Measurements from ENCODE around the gene SUPT3H.

SUPT3H gene

DNA sequence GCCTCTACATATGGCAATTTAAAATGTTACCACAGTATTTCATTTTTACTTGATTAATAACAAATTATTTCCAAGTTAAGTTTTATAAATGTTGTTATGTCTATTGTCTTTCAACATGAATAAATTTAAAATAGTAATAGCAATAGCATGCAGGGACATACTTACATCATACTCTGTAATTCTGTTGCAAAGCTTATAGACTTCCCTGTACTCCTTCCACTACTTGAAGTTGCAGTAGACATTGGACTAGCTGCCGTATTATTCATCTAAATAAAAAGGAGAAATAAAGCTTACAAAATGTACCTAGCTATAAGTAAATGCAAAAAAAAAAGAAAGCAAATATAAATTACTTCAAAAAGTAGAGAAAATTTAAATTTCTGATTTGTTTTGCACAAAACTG is 12.7 kb downstream of the SUPT3H start:
- no peak for DNase-seq (ENCODE audit: extremely low read depth, low read depth)
- TF ChIP-seq, protein P1, sequence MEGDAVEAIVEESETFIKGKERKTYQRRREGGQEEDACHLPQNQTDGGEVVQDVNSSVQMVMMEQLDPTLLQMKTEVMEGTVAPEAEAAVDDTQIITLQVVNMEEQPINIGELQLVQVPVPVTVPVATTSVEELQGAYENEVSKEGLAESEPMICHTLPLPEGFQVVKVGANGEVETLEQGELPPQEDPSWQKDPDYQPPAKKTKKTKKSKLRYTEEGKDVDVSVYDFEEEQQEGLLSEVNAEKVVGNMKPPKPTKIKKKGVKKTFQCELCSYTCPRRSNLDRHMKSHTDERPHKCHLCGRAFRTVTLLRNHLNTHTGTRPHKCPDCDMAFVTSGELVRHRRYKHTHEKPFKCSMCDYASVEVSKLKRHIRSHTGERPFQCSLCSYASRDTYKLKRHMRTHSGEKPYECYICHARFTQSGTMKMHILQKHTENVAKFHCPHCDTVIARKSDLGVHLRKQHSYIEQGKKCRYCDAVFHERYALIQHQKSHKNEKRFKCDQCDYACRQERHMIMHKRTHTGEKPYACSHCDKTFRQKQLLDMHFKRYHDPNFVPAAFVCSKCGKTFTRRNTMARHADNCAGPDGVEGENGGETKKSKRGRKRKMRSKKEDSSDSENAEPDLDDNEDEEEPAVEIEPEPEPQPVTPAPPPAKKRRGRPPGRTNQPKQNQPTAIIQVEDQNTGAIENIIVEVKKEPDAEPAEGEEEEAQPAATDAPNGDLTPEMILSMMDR (IDR thresholded peaks at IDR 0.05; ENCODE audit: low read depth, low read length, missing control alignments): no peak
- no peak overlapping the region for H3K4me3 ChIP-seq (replicated peaks; ENCODE audit: low read depth, low read length)

DNA sequence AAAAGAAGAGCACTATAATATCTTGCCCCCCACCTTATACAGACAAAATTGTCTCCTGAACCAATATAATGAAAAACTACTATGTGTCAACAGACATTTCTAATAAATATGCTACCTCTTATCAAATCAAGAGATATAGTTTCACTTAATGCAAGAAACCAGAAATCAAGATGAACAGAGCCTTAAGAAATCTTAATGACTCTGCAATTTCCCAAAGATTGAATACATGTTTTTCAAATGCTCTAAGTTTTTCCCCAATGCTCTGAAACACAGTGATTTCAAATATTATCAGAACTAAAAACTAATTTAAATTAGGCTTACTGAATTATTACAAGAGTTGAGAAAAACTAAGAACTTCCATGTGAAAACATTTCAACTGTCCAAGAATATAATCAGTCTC is 13.3 kb downstream of the SUPT3H start:
- H3K4me3 ChIP-seq (replicated peaks; ENCODE audit: low read depth, low read length): no peak overlapping the region
- TF ChIP-seq, protein P1 (IDR thresholded peaks at IDR 0.05; ENCODE audit: low read depth, low read length, missing control alignments): no peak
- DNase-seq (ENCODE audit: extremely low read depth, low read depth): no peak

DNA sequence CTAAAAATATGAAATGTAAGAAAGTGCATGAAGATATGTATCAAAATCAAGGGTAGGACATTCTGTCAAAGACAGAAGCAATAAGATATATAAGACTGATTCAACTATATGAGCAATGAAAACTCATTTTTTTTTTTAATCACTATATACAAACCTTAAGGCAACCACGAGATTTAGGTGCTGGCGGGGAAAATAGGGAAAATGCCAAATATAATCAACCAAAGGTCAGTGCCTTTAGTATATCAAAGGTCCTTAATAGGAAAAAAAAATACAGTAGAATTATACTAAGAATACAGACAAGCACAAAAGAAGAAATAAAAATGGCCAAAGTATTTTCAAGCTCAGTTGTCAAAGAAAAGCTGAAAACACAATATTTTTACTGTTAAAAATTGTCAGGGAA is 24.1 kb downstream of the SUPT3H start:
- no peak overlapping the region for H3K4me3 ChIP-seq (replicated peaks; ENCODE audit: low read depth, low read length)
- TF ChIP-seq, protein P1 (IDR thresholded peaks at IDR 0.05; ENCODE audit: low read depth, low read length, missing control alignments): no peak
- DNase-seq (ENCODE audit: extremely low read depth, low read depth): no peak

DNA sequence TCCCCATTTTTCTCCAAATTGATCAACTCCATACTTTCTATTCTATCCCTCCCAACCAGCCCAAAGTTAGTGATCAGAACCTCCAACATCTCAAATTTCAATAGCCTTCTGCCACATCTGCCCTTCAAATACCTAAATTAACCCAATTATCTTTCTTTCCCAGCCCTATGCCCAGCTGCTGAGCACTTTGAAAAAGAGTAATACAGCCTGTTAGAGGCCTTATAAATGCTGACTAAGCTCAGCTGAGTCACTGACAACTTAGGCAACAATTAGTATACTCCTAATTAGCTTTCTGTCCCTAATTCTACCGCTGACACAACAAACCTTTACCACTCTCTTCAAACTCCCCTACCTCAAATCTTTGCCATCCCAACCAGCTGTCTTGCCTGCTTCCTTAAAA is 26.1 kb downstream of the SUPT3H start:
- DNase-seq (ENCODE audit: extremely low read depth, low read depth): no peak
- TF ChIP-seq, protein P1 (IDR thresholded peaks at IDR 0.05; ENCODE audit: low read depth, low read length, missing control alignments): no peak
- no peak overlapping the region for H3K4me3 ChIP-seq (replicated peaks; ENCODE audit: low read depth, low read length)

DNA sequence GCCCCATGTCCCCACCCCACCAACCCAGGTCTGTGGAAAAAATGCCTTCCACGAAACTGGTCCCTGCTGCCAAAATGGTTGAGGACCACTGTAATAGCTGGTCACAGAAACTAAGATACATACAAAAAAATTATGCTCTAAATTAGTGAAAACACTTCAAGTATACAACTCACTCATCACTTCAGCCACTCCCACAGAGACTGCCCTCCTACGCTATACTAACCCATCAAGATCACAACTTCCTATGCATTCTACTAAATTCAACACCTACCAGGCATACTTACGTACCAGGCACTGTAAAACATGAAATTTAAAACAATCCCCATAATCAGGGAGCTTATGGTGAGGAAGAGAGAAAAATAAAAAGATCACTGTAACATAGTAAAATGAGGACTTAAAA is 26.7 kb downstream of the SUPT3H start:
- TF ChIP-seq, protein P1 (IDR thresholded peaks at IDR 0.05; ENCODE audit: low read depth, low read length, missing control alignments): no peak
- no peak overlapping the region for H3K4me3 ChIP-seq (replicated peaks; ENCODE audit: low read depth, low read length)
- no peak for DNase-seq (ENCODE audit: extremely low read depth, low read depth)

DNA sequence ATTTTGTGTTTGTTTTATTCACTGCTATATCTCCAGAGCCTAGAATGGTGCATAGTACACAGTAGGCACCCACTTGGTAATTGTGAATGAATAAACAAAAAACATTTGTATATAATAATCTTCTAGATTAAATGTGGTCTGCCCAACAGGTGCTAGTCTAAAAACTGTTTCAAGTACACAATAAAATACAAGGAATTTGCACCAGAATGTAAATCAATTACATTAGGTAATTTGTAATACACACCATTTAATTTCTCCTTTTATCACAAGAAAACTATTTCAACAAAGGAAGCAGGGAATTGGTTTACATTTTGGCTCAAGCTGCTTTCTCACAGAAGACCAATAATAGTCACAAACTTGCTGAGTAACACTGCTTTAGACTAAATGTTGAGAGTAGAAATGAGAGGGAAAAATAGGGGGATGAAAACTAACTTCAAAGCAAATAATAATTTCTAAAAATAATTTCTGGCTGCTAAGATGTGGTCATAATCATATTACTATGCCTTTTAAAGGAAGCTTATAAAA is 27.5 kb downstream of the SUPT3H start:
- DNase-seq (ENCODE audit: extremely low read depth, low read depth): no peak
- no peak overlapping the region for H3K4me3 ChIP-seq (replicated peaks; ENCODE audit: low read depth, low read length)
- TF ChIP-seq, protein P1 (IDR thresholded peaks at IDR 0.05; ENCODE audit: low read depth, low read length, missing control alignments): no peak

DNA sequence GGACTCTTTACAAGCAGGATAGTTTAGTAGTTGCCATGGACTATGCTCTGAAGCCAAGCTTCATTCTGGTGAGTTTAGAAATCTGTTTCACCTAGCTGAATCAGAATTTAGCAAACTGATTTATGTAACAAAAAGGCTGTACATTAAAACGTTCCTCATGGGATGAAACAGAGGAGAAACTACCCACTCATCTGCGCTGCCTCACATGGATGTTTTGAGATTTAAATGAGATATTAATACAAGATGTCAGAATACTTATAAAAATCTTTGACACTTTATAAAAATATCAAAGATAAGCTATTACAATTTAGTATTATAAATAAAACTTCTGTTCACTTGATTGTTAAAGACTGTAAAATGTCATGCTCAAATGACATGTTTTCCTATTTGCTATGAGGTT is 32.8 kb downstream of the SUPT3H start:
- DNase-seq (ENCODE audit: extremely low read depth, low read depth): no peak
- H3K4me3 ChIP-seq (replicated peaks; ENCODE audit: low read depth, low read length): no peak overlapping the region
- TF ChIP-seq, protein P1 (IDR thresholded peaks at IDR 0.05; ENCODE audit: low read depth, low read length, missing control alignments): no peak
